SIG-M5 treated with dmso at 0.1 percent for 504 hours (cell line): ENCODE measurements around the gene TCHP.
"Not testable (repeated sequence)": the region's sequence is repeated elsewhere in the genome, so short reads cannot be mapped to it uniquely, and the experiment has no call there.

ENCODE experiments used
- DNase-seq: peaks from one replicate; lab custom pipeline; 2025; ENCODE audit not compliant: unreplicated experiment; lab: John Stamatoyannopoulos, UW

TCHP gene

DNA sequence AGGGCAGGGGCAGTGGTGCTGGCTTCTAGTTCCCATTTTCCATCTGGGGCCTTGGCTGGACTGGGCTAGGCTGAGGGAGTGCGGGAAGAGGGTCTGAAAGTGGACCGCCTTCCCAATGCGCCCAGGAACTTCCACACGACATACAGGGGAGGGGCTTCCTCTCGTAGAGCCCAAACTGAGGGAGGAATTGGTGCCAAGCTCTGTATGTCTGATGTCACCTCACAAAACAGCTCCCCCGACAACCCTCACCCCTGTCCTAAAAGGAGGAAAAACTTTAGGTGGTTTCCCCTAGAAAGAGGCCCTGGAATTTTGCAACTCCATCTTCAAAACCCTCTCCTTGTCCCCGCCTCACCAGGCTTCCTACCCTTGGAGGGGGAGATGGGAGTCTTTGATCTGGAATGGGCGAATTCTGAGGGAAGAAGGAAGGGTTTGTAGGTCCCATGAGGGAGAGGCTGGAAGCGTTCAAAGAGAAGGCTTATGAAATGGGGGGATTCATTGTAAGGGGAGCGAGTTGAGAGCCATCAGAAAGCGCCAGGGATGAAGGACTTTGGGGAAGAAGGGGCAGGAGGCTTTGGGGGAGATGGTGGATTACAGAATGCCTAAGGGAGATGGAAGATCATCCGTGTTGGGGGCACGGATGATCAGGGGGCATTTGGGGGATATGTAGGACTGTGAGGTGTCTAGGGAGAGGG, 20.6 kb upstream of the TCHP start:
- DNase-seq: no peak

DNA sequence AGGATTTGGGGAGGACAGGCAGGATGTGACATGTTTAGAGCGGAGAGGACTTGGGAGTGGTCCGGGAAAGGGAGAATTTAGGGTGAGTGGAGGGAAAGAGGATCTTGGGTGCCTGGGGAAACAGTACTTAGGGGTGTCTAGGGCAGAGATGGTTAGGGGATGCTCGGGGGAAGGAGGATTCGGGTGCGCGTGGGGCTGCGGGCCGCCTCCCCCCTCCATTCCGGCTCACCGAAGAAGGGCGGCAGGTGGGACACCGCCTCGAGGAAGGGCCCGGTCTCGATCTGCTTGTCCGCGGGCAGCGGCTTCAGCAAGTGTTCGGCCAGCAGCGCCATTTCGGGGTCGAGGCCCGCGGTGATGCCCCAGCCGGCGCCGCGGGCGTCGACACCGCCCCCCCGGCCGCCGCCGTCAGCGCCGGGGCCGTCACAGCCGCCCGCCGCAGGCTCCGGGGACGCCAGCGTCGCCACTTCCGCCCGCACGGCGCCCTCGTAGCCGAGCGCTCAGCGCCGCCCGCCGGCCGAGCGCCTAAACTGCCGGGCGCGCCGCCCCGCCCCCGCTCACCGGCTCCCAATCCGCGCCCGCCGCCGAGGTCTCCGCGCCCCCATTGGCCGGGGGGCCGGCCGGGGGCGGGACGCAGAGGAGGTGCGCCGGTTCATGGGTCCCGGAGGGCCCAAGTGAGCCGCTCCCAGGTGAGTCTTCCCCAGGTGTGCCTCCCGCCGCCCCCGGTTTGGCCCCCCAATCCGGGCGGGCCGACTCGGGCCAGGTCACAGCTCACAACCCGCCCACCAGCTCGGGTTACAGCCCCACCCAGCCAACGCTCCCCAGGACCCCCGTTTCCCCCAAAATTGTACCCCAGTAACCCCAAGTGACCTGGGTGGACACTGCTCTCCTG, 19.8 kb upstream of the TCHP start, which contains the start of gene GLTP:
TSS of gene GLTP (minus strand) at position 499 of the 889 bp plus-strand sequence. CDS start at position 332, 167 bp downstream.
- DNase-seq: peak; percentile 83

DNA sequence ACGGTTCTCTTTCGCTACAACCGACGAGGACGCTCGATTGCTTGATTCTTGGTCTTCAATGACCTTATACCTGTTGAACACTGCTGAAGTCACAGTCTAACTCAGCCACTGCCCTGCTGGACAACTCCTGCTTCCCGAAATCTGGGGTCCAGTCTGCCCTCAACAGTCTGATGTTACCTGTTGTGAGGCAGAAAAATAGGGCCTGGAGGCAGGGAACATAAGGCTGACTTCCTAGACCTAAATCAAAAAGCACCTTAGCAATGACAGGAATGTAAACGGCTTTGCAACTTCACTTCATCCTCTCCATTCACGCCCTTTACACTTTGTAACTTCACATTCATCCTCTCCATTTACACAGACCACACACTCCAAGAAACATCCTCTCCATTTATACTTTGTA, 19.1 kb upstream of the TCHP start:
- no peak for DNase-seq

DNA sequence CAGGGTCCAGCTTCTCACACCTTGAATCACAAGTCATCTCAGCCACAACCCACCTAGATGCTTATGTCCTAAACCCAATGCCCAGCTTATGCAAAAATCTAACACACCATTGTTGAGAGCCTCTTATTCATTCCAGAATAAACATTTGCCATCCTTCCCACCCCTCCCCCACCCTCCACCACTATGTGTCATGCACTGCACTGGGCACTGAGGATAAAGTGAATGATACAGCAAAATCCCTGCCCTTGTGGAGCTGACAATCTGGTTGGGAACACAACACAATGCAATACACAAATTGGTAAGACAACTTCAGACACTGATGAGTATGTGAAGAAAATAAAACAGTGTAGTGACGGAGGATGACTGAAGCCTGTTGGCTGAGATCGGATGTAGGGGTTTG, 18.3 kb upstream of the TCHP start:
- no peak for DNase-seq

DNA sequence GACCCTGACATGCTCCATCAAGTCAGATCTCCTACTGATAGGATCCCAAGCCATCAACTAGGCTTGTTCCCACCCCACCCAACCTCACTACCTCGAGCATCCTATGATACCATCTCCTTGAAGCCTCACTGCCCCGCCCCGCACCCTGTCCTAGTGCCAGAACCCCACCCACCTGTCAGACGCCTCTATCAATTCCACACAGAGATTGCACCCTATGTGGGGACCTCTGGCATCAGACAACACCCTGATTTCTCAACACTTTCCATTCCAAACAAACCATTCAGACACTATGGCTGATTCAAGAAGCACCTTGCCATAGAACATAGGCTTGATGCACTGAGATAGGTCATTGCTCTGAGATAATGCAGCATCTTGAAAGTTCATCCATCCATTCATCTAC, 16.6 kb upstream of the TCHP start:
- no peak for DNase-seq

DNA sequence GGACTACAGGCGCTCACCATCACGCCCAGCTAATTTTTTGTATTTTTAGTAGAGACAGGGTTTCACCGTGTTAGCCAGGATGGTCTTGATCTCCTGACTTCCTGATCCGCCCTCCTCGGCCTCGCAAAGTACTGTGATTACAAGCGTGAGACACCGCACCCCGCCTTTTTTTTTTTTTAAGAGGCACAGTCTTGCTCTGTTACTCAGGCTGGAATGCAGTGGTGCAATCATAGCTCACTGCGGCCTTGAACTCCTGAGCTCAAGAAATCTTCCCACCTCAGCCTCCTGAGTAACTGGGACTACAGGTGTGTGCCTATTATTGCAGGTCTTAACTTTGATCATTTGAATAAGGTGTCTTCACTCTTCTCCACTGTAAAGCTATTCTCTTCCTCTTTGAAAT, 14.5 kb upstream of the TCHP start:
- DNase-seq: no peak

- peak; percentile 75 for DNase-seq
Observed at GRCh38 chr12:109888179-109889020, 11.7 kb upstream of the TCHP start.

DNA sequence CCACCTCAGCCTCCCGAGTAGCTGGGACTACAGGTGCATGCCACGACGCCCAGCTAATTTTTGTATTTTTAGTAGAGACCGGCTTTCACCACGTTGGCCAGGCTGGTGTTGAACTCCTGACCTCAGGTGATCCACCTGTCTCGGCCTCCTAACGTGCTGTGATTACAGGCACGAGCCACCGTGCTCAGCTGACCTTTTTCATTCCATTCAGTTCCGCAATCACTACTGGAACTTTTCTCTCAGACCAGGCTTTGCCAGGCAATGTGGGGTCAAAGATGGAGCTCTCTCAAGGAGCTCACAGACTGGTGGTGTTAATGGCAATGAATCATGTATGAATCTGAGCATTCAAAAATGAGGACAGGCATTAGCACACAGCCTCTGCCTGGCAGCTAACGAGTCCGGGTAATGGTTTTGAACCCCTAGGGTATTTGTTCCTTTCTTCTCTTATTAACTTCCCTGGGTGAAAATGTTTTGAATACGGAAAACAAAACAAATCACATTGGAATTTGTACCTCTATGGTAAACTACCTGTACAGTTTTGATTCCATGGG, 9.4 kb upstream of the TCHP start:
- DNase-seq: no peak

DNA sequence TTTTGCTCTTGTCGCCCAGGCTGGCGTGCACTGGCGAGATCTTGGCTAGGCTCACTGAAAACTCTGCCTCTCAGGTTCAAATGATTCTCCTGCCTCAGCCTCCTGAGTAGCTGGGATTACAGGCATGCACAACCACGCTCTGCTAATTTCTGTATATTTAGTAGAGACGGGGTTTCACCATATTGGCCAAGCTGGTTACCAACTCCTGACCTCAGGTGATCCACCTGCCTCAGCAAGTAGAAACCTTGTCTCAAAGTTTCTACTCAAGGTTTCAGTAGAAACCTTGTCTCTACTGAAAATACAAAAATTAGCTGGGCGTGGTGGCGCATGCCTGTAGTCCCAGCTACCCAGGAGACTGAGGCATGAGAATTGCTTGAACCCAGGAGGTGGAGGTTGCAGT, 8.3 kb upstream of the TCHP start:
- not testable (repeated sequence) for DNase-seq

DNA sequence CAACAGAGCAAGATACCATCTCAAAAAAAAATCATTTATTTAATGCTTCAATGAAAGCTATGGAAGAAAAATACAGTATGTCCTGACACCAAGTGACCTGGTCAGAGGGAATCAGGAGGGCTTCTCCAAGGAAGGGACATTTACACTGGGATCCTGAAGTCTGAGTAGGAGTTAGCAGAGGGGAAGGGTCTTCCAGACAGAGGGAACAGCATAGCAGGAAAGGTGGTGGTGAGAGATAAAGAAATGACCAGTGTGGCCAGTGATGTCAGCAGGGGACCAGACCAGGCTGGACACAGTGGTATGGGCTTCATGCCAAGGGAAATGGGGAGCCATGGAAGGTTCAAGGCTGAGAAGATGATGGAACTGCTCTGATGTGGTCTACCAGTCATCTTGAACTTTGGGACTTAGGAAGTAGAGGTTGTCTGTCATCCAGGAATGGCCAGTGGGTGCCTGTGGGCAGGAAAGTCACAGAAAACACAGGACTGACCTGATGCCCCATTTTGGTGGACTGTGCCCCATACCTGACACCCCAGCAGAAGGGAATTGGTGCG, 7.8 kb upstream of the TCHP start:
- no peak for DNase-seq

DNA sequence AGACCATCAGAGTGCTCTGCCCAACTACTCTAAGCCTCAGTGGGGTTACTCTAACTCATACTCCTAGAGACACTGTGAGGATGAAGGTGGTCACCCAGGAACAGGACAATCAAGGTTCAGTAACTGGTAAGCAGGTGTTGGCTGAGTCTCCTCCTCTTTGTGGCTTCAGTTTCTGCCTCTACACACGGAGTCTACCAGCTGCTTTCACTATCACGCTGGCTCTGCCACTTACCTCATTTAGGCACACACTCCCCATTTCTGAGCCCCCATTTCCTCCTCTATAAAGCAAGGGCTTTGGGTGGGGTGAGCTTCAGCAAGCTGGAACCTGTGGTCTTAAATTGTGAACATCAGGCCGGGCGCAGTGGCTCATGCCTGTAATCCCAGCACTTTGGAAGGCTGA, 7.3 kb upstream of the TCHP start:
- DNase-seq: no peak

DNA sequence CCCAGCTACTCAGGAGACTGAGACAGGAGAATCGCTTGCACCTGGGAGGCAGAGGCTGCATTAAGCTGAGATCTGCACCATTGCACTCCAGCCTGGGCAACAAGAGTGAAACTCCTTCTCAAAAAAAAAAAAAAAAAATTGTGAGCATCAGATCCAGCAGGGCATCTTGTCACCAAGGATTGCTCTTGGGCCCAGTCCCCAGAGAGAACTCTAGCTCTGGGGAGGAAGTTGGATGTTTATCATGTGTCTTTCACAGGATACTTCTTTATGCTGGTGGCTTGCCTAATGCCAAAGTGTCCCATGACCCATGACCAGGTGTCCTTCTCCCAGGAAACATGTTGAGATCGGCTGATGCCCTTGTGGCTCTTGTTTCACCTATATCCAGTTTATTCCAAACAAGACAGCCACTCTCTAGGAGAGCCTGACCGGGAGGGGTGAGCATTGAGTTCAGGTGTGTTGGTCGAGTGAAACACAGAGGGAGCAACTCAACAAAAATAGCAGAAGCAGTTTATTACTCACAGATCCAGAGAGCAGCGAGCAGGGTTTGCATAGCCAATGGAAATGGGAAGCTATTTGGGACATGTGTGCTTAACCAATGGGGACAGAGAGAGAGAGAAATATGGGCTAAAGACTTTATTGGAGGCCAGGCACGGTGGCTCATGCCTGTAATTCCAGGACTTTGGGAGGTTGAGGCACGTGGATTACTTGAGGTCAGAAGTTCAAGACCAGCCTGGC, 6.6 kb upstream of the TCHP start:
- DNase-seq: no peak

- DNase-seq: no peak
Observed at GRCh38 chr12:109894939-109895338, 5.1 kb upstream of the TCHP start.

GRCh38 chr12:109896188-109896587, 3.9 kb upstream of the TCHP start:
- no peak for DNase-seq

DNA sequence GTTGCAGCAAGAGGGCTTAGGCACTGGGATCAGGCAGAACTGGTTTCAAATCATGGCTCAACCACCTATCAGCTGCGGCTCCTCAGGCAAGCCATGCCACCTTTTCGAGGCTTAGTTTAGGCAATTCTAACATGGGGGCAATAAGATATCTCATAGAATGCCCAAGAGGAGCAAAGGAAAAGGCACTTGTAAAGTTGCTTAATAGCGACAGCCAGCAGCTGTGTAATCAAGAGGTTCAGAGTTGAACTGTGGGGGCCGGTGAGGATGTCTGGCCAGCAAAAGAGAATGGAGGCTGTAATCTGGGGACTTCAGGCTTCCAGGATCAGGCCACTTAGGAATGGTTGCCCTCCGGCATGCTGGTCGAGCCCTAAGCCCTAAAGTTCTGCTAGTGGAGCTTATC, 3.0 kb upstream of the TCHP start:
- DNase-seq: no peak

DNA sequence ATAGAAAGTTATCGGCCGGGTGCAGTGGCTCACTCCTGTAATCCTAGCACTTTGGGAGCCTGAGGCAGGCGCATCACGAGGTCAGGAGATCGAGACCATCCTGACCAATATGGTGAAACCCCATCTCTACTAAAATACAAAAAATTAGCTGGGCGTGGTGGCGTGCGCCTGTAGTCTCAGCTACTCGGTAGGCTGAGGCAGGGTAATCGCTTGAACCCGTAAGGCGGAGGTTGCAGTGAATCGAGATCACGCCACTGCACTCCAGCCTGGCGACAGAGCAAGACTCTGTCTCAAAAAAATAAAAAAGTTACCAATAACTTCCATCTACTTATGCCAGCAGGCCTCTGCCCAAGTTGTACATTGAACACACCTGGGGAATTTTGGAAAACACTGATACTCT, 729 bp upstream of the TCHP start:
- DNase-seq: not testable (repeated sequence)

DNA sequence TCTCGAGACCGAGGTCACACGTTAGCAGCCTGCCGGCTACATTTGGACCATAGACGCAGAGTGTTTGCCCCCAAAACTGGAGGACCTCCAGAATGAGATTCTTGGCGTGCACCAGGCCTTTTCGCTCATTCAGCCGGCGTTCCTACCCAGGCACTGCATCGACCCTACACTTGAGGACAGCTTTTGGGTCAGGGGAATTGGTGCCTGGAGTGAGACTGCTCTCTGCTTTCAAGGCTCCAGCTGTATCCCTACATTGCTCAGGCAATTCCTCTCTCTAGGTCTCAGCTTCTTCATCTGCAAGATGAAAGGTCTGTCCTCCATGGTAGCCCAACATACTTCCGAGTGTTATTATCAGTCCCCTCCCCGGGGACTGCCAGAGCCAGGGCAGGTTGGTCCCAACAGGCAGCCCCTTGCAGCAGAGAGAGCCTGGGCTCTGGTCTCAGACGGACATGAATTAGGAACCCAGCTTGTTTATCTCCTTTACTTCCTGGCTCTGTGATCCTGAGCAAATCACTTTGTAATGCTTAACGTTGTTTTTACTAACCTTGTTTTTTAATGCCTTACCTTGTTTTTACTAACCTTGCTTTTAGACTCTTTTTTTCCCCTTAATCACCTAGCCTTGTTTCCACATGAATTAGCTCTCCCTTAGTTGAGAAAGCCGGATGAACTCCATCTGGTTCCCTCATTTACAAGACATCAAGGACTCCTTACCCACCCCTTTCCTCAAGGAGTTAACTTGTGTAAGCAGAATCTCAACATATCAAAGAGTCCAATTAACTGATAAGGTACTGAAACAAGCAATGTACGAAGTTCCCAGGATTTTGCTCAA, 892 bp downstream of the TCHP start:
- DNase-seq: no peak

DNA sequence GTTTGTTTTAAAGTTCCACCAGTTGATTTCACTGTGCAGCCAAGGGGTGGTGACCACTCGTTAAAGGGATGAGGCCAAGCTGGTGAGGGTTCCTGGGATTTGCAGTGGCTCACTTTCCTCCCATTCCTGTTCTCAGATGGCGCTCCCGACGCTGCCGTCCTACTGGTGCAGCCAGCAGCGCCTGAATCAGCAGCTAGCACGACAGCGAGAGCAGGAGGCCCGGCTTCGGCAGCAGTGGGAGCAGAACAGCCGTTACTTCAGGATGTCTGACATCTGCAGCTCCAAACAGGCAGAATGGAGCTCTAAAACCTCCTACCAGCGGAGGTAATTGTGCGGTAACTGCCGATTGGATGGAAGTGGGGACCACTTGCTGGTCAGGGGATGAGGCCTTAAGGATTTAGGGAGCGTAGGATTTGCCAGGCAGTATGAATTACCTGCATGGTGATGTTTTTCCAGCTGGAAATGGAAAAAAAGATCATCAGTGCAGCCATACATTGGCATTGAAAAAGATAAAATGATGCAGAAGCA, 2.9 kb downstream of the TCHP start:
- DNase-seq: no peak

DNA sequence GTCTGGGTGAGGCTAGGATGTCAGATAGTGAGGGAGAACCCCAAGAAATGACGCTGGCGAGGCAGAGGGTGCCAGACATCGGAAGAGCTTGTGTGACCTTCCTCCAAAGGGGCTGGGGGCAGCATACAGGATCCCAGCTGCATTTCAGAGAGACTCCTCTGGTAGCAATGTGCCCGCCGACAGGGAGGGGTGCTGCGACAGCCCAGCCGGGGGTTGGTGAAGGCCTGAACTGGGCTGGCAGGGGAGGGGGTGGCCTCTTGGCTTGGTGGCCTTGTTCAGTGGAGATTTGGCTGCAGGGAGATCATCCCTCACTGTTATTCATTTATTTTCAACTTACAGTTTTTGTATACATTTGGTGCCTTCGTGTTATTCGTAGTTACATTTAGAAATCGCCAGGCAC, 5.2 kb downstream of the TCHP start:
- no peak for DNase-seq
